Measurements from ENCODE around the gene DUSP5.

Gene DUSP5

GRCh38 chr10:110456523-110457091, 41.1 kb upstream of the DUSP5 start:
- H2AFZ ChIP-seq: no peak overlapping the region
- no peak overlapping the region for H3K4me3 ChIP-seq (ENCODE audit: low read depth, low read length)
- H3K27ac ChIP-seq: no peak overlapping the region
- no peaks in the 10 kb centered on the region for H3K36me3 ChIP-seq (ENCODE audit: control insufficient read depth, insufficient read depth, low read length)
- H3K79me2 ChIP-seq: no peaks in the 10 kb centered on the region
- H3K27me3 ChIP-seq (ENCODE audit: control insufficient read depth, insufficient read depth, low read length): no peaks in the 10 kb centered on the region
- no peak for TF ChIP-seq CTCF (IDR thresholded peaks at IDR 0.05)
- H3K9me3 ChIP-seq (ENCODE audit: control insufficient read depth, low read length): no peaks in the 10 kb centered on the region
- H3K9ac ChIP-seq: no peak overlapping the region
- no peaks in the 10 kb centered on the region for H3K4me1 ChIP-seq
- H3K4me2 ChIP-seq (ENCODE audit: low read length): no peak overlapping the region

GRCh38 chr10:110457851-110458250, 39.9 kb upstream of the DUSP5 start:
- H3K27me3 ChIP-seq (ENCODE audit: control insufficient read depth, insufficient read depth, low read length): no peaks in the 10 kb centered on the region
- no peak overlapping the region for H3K4me3 ChIP-seq (ENCODE audit: low read depth, low read length)
- no peaks in the 10 kb centered on the region for H3K4me1 ChIP-seq
- no peaks in the 10 kb centered on the region for H3K36me3 ChIP-seq (ENCODE audit: control insufficient read depth, insufficient read depth, low read length)
- no peak overlapping the region for H3K4me2 ChIP-seq (ENCODE audit: low read length)
- no peak overlapping the region for H3K9ac ChIP-seq
- no peak overlapping the region for H3K27ac ChIP-seq
- no peaks in the 10 kb centered on the region for H3K9me3 ChIP-seq (ENCODE audit: control insufficient read depth, low read length)
- no peak for TF ChIP-seq CTCF (IDR thresholded peaks at IDR 0.05)
- no peak overlapping the region for H2AFZ ChIP-seq
- H3K79me2 ChIP-seq: no peaks in the 10 kb centered on the region

GRCh38 chr10:110458266-110458920, 39.3 kb upstream of the DUSP5 start:
- Histone ChIP-seq H3K4me1 (no peaks in the 10 kb centered on the region), H3K4me3 (ENCODE audit: low read depth, low read length) (no peak overlapping the region), H3K4me2 (ENCODE audit: low read length) (no peak overlapping the region), H3K79me2 (no peaks in the 10 kb centered on the region), H3K9me3 (ENCODE audit: control insufficient read depth, low read length) (no peaks in the 10 kb centered on the region), H3K27me3 (ENCODE audit: control insufficient read depth, insufficient read depth, low read length) (no peaks in the 10 kb centered on the region), H3K9ac (no peak overlapping the region), H3K36me3 (ENCODE audit: control insufficient read depth, insufficient read depth, low read length) (no peaks in the 10 kb centered on the region), H2AFZ (no peak overlapping the region), H3K27ac (peak overlapping the region; percentile 39)
- no peak for TF ChIP-seq CTCF (IDR thresholded peaks at IDR 0.05)

- Histone ChIP-seq H3K4me1 (no peaks in the 10 kb centered on the region), H3K27ac (no peak overlapping the region), H3K9ac (no peak overlapping the region), H3K79me2 (no peaks in the 10 kb centered on the region), H3K9me3 (ENCODE audit: control insufficient read depth, low read length) (no peaks in the 10 kb centered on the region), H3K27me3 (ENCODE audit: control insufficient read depth, insufficient read depth, low read length) (no peaks in the 10 kb centered on the region), H3K4me3 (ENCODE audit: low read depth, low read length) (no peak overlapping the region), H3K4me2 (ENCODE audit: low read length) (no peak overlapping the region), H3K36me3 (ENCODE audit: control insufficient read depth, insufficient read depth, low read length) (no peaks in the 10 kb centered on the region), H2AFZ (no peak overlapping the region)
- TF ChIP-seq CTCF (IDR thresholded peaks at IDR 0.05): no peak
Measured at GRCh38 chr10:110459600-110459999, 38.1 kb upstream of the DUSP5 start.
